IPS DF 4.7 (cell line): Measurements from ENCODE around the gene EREG.

Experiments
- DNase-seq: peaks from one replicate; pipeline ENCODE4 v3.0.0-alpha.2; 2013; ENCODE audit warnings: low spot score; ENCODE audit errors: extremely low read depth

The EREG gene

DNA sequence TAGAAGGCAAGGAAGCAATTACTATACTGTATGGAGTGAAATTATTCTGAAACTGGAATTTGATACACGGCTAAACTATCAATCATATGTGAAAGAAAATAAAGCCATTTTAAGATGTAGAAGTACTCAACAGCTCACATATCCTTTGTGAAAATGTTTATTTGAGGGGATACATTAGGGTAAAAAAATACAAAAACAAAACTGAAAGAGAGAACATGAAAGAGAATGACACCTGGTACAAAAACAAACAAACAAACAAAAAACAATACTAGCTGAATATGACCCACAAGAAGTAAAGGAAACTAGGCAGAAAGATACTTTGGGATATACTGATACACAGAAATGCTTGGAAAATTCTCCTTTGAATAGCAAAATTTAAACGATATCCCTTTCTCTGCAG is 59.2 kb downstream of the EREG start:
- DNase-seq: no peak

- no peak for DNase-seq
Observed at GRCh38 chr4:74426101-74426500, 61.2 kb downstream of the EREG start.

- no peak for DNase-seq
Observed at GRCh38 chr4:74428276-74428675, 63.3 kb downstream of the EREG start.

GRCh38 chr4:74431113-74431826 is 66.3 kb downstream of the EREG start:
- DNase-seq: no peak

DNA sequence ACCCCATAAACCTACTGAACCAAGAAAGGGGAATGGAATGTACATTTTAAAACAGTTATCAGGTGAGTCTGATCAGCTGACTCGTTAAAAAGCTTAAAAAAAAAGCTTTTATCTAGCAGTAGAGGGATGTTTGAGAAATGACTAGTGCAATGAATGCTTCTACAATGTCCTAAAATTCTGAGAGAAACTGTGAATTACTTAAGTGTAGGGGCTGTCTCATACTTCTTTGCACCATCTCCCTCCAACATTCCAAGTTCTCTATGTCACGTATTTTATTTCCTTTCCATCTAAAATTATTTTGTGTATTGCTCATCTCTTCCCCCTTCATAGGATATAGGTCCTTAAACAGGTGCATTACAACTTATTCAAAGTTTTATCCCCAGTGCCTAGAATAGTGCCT is 68.1 kb downstream of the EREG start:
- DNase-seq: no peak

DNA sequence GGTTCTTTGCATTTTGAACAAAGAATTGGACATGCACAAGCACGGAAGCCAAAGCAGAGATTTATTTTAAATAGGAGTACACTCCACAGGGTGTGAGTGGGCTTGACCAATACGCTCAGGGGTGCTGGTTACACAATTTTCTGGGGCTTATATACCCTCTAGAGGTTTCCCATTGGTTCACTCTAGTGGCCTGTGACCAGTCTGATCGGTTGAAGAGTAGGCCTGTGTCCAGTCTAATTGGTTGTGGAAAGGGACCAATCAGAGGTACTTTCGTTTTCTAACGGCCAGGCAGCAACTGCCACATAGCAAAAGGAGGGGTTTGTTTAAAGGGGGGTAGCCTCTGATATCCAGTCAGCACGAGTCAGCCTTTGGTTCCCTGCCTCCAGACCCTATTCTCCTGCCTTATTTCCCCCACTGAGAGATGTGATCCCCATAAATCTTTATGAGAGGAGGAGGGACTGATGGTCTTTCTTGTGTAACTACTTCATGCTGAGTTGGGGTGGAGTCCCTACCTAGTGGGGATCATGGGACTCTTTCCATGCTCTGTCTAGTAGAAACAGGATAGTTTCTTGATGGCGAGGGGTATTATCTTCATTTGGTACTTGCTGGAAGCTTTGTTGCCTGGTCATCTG is 68.7 kb downstream of the EREG start:
- no peak for DNase-seq

DNA sequence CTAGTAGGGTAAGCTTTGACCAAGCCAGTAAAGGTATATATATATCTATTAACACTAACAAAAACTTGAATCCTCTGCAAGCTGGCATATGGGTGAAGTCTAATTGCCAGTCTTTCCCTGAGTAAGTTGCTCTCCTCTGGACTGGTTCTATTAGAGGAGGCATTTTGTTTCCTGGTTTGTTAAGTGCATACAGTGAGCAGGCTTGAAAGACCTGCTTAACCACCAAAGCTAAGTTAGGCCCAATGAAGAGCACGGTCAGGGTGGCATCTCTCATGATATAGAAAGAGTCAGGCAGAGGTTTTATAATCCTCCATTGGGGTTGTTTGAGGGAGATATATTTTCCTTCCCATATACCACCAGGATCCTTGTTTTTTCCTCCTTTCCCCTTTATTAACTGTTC is 70.4 kb downstream of the EREG start:
- DNase-seq: no peak

GRCh38 chr4:74437866-74438265 is 72.9 kb downstream of the EREG start:
- no peak for DNase-seq
